Measurements from ENCODE around the gene TIAM2.

The TIAM2 gene

DNA sequence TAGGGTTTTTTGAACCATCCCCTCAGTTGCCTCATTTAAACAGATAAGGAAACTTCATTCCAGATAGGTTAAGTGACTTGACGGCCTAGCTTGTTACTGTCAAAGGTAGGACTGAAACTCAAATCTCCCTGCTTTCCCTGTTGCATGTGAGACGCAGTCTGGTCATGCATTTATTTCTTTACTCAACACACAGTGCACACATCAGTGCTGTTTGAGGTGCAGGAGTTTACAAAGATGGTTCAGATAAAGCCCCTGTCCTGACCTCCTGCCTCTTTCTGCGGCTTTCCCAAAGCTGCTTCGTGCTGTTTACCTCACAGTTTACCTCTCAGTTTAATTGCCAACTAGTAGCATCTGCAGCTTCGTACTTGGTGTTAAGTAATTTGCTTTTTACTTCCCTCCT lies 26.6 kb downstream of the TIAM2 start:
- H3K27ac ChIP-seq: no peak overlapping the region
- DNase-seq (ENCODE audit: low read depth, low spot score): no peak

DNA sequence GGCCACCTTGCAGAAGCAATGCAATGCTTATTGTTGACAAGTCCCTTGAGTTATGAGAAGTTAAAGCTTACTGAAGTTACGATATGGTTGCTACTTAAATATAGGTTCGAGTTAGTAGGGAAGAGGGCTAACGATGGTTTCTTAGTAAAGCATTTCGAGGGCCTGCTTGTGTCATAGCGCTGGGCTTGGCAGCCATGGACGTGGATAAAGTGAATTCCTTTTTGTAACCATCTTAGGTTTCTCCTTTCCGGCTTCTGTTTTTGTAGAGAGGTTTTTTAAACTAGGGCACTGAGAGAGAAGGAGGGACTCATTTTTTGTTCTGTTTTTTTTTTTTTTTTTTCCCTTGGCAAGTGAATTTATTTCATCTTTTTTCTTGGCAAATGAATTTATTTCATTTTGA lies 27.6 kb downstream of the TIAM2 start:
- DNase-seq (ENCODE audit: low read depth, low spot score): no peak
- H3K27ac ChIP-seq: no peak overlapping the region

- H3K27ac ChIP-seq: no peak overlapping the region
- DNase-seq (ENCODE audit: low read depth, low spot score): no peak
Observed at GRCh38 chr6:155023717-155024116, 28.6 kb downstream of the TIAM2 start.

DNA sequence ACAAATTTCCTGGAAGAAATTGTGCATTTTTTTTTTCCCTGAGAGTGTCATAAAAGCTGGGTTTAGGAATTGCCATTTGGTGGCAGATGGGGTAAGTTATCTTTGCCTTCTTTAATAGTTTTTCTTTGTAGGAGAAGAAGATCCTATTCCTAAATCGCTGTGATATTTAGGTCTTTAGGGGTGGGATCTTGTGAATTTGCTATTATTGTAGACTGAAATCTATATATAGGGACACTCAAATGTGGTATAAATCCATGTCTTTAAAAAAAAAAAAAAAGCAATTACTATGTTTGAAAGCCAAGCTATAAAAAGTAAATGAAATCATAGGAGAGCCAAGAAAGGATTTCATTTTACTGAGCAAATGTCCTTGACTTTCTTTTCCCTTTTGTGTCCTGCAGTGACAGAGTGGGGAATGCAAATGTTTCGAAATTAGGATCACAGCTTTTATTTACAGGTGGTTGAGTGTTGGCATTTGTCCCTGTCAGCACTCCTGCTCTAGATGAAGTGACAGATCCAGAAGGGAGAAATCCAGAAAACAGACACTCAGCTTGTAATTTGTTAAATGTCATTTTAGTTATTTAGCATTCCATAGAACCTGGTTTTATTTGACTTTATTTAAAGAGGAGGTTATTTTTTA lies 29.4 kb downstream of the TIAM2 start:
- no peak overlapping the region for H3K27ac ChIP-seq
- no peak for DNase-seq (ENCODE audit: low read depth, low spot score)

- peak; percentile 37 for DNase-seq (ENCODE audit: low read depth, low spot score)
- no peak overlapping the region for H3K27ac ChIP-seq
Observed at GRCh38 chr6:155026022-155026705, 31.0 kb downstream of the TIAM2 start.

GRCh38 chr6:155026706-155027045 lies 31.6 kb downstream of the TIAM2 start:
- DNase-seq (ENCODE audit: low read depth, low spot score): no peak
- no peak overlapping the region for H3K27ac ChIP-seq

DNA sequence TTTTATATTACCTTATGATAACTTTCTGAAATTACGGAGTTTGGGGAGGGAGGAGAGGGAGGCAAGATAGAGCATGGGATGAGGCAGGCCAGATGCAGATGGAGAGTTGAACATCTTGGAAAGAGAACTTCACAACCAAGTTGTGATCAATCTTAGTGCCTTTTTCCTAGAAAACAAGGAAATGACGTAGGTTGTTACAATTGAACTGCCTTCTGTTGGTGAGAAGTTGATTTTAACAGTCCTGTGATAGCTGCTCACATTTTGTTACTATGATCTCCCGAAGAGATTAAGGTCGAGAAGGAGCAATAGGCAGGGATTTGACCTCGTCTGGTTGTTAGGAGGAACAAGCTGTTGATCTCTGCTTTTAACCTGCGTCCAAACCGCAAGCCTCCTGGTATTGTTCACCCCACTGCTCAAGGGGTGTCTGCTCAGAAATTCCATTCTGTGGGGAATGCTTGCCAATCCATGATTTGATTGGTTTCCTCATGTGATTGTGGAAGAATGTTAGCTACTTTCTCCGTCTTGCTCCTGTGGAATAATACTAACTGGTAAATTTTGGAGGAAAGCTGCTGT lies 35.1 kb downstream of the TIAM2 start:
- peak overlapping the region; percentile 71 for H3K27ac ChIP-seq

DNA sequence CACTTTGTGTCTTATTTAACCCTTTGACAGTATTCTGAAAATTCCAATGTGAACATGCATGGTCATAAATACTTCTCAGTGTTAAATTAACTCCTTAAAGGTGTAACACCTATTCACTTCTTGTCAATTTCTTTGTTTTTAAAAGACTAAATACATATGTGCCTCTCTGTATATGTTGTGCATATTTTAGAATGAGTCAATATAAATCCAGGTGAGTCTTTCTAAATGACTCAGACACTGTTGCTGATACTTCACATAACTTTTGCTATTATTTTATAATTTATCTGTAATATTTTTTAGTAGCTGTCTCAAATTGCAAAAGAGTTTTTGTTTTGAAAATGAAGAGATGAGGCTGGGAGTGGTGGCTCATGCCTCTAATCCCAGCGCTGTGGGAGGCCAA lies 36.0 kb downstream of the TIAM2 start:
- peak overlapping the region; percentile 71 for H3K27ac ChIP-seq

More for the DNA sequence above, 35.1 kb downstream of the TIAM2 start:
- no peak for DNase-seq (ENCODE audit: low read depth, low spot score)

DNA sequence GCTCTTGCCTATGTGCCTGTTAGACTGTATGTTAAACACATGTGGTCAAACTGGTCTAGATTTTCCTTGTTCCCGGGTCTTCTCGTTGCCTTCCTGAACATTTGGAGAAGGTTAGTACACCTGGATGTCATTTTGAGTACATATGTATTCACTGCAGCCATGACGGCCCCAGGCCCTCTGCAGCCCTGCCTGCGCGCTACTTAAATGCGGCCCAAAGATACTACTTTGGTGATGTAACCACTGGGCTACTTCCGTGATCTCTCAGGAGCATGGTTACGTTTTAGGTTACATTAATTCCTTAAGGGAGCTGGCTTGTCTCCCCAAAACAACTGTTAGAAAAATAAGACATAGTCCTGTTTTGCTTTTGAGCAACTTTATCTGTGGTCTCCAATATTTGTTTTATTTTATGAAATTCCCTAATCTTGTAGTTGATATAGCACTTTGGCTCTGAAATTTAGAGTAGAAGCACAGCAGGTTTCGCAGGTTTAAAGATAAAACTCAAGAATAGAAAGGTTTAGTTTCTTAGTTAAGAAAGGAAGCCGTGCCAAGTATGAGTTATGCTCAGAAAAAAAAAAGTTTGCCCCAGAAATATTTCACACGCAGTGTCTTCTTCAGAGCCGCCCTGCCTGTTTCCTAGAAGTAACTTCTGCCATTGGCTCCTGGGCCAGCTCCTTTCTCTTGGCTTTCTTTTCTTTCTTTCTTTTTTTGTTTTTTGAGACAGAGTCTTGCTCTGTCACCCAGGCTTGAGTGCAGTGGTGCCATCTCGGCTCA lies 38.1 kb downstream of the TIAM2 start:
- no peak for DNase-seq (ENCODE audit: low read depth, low spot score)
- H3K27ac ChIP-seq: peak overlapping the region; percentile 71

More for the DNA sequence above, 36.0 kb downstream of the TIAM2 start:
- no peak for DNase-seq (ENCODE audit: low read depth, low spot score)

DNA sequence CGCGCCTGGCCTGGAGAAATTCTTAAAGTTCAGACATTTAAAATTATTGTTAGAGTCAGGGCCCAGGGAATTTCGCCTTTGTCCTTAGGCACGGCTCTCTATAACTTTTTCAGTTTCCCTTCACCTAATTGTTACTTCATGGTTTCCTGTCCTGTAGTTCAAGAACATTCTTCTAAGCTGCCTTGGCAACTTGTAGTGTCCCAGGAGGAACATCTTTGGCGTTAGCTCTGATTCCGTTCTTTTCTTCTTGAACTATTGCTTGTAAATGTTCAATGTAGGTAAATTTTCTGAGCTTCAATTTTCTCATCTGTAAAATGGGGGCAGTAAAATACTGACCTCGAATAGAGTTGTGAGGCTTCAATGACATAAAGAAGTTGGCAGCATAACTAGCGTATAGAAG lies 41.8 kb downstream of the TIAM2 start:
- DNase-seq (ENCODE audit: low read depth, low spot score): no peak
- H3K27ac ChIP-seq: no peak overlapping the region

DNA sequence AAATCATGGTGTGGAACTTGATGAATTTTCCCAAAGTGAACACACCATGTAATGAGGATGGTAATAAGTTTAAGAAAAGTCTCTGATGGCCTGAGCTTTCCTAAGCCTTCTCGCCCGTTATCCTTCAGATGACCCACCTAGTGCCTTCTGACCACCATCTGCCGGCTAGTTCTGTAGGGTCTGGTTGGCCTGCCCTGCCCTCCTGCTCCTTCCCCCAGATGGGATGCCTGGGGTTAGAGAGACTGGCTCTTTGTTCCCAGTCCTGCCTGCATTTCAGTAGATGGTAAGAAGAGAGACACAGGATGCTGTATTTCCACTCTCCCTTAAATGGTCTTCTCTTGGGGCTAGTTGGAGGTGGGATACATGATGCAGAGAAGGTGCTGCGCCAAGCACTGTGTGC lies 43.0 kb downstream of the TIAM2 start:
- no peak for DNase-seq (ENCODE audit: low read depth, low spot score)
- H3K27ac ChIP-seq: no peak overlapping the region

DNA sequence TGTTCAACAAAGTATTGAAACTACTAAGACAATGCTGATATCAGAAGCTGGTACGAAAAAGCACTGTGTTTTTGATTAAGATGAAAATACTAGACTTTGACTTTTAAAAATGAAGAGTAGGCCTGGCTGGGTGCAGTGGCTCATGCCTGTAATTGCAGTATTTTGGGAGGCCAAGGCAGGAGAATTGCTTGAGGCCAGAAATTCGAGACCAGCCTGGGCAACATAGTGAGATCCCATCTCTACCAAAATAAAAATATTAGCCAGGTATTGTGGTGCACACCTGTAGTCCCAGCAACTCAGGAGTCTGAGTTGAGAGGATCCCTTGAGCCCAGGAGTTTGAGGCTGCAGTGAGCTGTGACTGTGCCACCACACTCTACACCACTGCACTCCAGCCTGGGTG lies 43.4 kb downstream of the TIAM2 start:
- no peak overlapping the region for H3K27ac ChIP-seq
- DNase-seq (ENCODE audit: low read depth, low spot score): no peak

GRCh38 chr6:155039618-155040017 lies 44.5 kb downstream of the TIAM2 start:
- DNase-seq (ENCODE audit: low read depth, low spot score): no peak
- no peak overlapping the region for H3K27ac ChIP-seq

DNA sequence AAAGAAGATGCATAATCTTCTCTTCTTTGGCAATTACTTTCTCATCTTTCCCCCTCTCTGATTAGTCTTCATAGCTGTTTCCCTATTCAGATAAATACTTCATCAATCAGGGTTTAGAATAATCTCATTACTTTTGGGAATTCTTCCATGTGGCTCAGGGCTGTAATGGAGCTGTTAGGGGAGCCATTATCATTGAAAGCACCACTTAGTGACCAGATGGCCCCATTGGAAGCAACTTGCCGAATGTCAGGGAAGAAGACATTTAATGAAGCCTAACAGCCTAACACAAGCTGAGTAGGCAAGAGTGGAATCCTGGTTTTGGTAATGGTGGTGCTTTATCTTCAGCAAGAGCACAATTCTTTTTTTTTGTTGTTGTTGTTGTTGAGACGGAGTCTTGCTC lies 45.0 kb downstream of the TIAM2 start:
- no peak for DNase-seq (ENCODE audit: low read depth, low spot score)
- H3K27ac ChIP-seq: no peak overlapping the region

GRCh38 chr6:155040901-155041650 lies 46.0 kb downstream of the TIAM2 start:
- no peak for DNase-seq (ENCODE audit: low read depth, low spot score)
- no peak overlapping the region for H3K27ac ChIP-seq

DNA sequence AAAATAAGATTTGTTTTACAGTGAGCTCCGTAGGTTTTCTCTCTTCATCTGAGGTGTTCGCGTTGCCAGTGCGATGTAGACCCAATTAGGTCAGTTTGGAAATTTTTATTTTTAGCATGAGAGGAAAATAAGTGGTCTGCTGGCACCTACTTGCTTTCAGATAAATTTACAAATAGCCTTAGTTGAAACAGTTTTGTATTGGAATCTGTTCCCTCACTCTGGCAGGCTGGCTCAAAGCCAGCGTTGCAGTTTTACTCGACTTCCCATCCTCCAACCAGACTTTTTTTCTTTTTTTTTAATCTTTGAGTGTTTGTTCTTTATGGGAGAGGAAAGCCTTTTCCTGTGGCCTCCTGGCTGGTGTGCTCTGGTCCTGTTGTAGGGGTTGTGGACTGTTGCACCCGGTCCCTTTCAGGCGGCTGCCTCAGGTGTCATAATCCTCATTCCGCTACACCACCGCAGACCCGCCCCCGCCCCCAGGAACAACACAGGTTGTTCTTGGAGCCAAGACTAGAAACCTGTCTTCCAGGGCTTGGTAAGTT lies 46.7 kb downstream of the TIAM2 start:
- no peak overlapping the region for H3K27ac ChIP-seq
- no peak for DNase-seq (ENCODE audit: low read depth, low spot score)

GRCh38 chr6:155042983-155043382 lies 47.9 kb downstream of the TIAM2 start:
- H3K27ac ChIP-seq: no peak overlapping the region
- DNase-seq (ENCODE audit: low read depth, low spot score): no peak

DNA sequence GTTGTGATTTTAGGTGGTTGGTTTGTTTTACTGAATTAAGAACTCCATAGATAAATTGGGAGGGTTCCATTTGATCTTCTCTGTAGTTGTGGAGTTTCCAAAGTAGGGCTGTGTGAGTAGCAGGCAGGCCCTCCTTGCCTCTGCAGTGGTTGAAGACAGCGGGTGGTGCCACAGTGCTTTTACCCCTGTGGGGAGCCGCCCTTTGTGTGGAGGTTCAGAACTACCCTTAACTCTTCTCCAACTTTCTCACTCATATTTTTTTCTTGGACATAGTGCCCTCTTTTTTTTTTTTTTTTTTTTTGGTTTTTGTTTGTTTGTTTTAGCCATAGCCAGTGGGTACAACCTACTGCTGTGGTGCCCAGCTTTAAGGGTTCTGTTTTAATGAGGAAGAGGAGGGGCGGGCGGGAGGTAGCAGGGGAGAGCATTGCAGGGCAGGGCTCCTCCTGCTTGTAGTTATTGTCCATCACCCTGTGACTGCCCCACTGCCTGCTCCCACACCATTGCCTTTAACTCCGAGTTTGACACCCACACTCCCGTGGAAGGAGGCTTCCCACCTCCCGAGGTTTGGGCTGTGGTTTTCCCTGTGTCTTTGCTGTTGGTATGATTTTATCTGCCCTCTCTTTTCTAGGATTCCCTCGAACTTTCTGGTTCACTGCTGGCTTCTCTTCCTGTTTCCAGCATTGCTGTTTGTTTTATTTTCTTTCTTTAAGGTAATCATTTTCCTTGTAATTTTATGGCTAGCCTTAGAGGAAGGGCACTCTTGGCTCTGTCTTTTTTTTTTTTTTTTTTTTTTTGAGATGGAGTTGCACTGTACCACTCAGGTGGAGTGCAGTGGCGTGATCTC lies 50.7 kb downstream of the TIAM2 start:
- DNase-seq (ENCODE audit: low read depth, low spot score): no peak
- H3K27ac ChIP-seq: no peak overlapping the region

DNA sequence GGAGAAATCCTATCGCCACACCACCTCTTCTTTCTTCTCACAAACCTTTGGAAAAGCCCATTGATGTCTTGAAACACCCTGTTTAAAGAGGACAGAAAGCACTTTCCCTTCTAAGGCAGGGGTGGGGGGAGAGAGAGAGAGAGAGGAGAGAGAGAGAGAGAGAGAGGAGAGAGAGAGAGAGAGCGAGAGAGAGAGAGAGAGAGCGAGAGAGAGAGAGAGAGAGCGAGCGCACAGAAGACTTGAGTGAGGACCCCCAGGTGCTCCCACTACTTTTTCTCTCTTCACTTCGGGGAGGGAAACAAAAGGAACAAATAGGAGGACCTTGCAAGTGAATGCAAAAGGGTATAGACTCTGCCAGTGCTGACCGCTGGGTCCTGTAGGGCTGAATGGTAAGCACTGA lies 52.4 kb downstream of the TIAM2 start:
- no peak overlapping the region for H3K27ac ChIP-seq
- DNase-seq (ENCODE audit: low read depth, low spot score): no peak
